Mammary epithelial cell (primary cell): Measurements from ENCODE around the gene IPO9.

Source experiments
- CTCF ChIP-seq, 2 donors: IDR thresholded peaks in 1 of 2; conservative IDR thresholded peaks in 1 of 2; 2 replicates each; pipeline ENCODE4 v1.5.1; 2011 to 2012; ENCODE audit warnings: inconsistent platforms in 2 of 2, low read length in 2 of 2, mild to moderate bottlenecking in 2 of 2, control low read depth in 1 of 2, low read depth in 1 of 2; ENCODE audit not compliant: insufficient read depth in 1 of 2; ENCODE audit errors: extremely low read depth in 1 of 2
- EZH2 ChIP-seq: IDR thresholded peaks from 2 replicates; pipeline ENCODE4 v1.6.1; 2012; ENCODE audit warnings: low read length, inconsistent platforms, borderline replicate concordance

GRCh38 chr1:201886103-201886885 is 57.3 kb downstream of the IPO9 start:
- TF ChIP-seq EZH2: no peak
- no peak for TF ChIP-seq CTCF (conservative IDR thresholded peaks at IDR 0.05 in 1 of 2, IDR thresholded peaks at IDR 0.05 in 1 of 2; ENCODE audit: extremely low read depth in 1 of 2, insufficient read depth in 1 of 2, low read depth in 1 of 2, low read length in 2 of 2)
